Inflammatory macrophage treated with lipopolysaccharide for 1 hour (primary cell): ENCODE measurements around the gene SH3PXD2B.
"Not testable (repeated sequence)": the region's sequence is repeated elsewhere in the genome, so short reads cannot be mapped to it uniquely, and the experiment has no call there.

ENCODE experiments used
- DNase-seq, 2 donors: peaks; one replicate each; pipeline ENCODE4 v3.0.0-alpha.2; 2020 to 2022

Gene SH3PXD2B

GRCh38 chr5:172396220-172396619, 58.1 kb downstream of the SH3PXD2B start:
- no peak for DNase-seq

GRCh38 chr5:172395483-172395882, 58.8 kb downstream of the SH3PXD2B start:
- DNase-seq, result no peak

DNA sequence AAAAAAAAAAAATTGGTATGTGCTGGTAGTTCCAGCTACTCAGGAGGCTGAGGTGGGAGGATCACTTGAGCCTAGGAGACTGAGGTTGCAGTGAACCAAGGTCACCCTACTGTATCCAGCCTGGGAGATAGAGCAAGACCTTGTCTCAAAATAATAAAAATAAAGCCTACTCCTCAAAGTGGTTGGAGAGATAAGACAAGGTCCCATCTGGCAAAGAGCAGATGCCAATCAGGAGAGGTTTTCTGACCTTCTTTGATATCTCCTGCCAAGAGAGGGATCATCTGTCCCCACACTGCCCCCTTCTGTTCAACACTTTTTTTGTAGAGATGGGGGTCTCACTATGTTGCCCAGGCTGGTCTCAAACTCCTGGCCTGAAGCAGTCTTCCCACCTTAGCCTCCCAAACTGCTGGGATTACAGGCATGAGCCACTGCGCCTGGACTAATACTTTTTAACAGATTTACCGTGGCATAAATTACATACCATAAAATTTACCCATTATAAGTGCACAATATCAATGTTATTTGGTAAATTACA, 64.7 kb downstream of the SH3PXD2B start:
- peak in 1 of 2 donors; percentile 26 for DNase-seq

DNA sequence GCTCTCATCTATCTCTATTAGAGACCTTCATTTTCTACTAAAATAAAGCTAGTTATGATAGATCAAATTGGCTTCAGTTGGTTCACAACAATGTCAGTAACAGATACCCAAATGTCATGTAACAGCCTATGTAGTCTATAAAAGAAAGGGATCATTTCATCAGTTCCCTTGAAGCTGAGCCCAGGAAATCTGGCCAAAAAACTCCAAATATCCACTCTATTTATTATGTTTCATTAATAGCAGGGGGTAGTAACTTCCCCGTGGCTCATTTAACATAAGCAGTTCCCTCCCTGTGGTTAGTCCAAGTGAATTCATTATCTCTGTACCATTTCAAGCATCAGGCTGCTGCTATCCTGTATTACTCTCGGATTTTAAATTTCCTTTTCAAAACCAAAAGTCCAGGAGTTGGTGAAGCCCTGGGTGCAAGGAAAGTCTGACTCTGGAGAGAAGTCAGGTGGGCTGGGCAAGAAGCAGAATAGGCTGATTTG, 66.0 kb downstream of the SH3PXD2B start:
- no peak for DNase-seq

DNA sequence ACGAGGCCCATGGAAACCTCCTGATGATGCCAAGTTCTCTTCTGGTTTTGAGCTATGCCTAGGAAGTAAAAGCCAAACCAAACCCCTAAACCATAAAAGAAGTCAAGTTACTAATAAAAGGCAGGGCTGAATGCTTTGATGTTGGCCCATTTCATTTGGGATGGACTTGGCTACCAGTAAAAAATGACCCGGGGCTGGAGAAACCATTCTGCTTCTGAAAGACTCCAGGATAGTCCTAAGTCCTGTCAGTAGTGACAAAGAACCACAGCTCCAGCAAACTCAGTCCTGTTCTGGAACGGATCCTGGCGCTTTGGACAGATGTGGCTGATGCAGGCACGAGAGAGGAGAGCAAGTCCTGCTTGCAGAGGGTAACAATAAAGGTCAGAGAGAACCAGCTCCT, 68.6 kb downstream of the SH3PXD2B start:
- no peak for DNase-seq

DNA sequence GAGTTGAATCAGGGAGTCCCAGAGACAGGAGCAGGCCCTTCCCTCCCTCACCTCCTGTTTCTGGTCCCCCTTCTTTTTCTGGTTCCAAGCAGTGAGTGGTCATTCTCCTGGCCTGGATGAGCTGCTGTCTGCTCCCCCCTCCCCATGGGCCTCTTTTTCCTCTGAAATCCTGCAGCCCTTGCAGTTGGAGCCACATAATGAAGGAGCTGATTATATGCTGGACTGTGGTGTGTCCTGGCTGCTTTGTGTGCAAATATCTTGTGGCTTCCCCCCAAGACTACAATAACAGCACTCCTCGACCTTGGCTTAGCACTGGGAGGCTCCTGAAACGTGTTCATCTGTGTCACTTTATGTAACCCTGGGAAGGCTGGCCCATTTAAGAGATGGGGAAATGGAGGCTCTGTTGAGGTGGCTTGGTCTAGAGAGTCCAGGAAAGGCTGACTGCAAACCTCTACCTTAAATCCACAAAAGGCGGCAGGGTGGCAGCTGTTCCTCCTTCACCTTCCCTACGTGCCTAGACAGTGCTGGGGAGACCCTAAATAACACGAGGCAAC, 69.2 kb downstream of the SH3PXD2B start:
- no peak for DNase-seq

DNA sequence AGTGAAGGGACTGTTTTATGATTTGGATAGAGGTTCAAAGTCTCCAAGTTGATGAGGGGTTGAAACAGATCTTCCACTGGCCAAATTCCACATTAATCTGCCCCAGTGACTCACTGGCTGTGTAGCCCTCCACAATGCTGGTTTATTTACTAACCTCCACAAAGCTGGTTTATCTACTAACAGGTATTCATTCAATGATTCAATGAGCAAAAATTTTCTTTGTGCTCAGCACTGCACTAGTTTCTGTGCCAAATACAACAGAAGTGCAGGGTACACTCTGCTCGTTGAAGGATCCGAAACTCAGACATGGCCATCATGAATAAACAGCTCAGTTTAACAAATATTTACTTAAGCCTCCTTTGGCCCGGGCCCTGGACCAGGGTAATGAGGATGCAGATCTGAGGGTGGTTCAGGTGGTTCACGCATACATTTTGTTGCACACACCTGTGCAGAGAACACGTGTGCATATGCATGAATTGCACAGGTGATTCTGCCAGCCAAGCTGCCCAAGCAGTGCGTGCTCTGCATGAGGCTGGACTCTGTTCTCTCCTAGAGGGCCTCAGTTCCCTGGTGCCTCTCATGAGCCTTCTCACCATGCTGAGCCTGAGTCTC, 71.0 kb downstream of the SH3PXD2B start:
- no peak for DNase-seq

DNA sequence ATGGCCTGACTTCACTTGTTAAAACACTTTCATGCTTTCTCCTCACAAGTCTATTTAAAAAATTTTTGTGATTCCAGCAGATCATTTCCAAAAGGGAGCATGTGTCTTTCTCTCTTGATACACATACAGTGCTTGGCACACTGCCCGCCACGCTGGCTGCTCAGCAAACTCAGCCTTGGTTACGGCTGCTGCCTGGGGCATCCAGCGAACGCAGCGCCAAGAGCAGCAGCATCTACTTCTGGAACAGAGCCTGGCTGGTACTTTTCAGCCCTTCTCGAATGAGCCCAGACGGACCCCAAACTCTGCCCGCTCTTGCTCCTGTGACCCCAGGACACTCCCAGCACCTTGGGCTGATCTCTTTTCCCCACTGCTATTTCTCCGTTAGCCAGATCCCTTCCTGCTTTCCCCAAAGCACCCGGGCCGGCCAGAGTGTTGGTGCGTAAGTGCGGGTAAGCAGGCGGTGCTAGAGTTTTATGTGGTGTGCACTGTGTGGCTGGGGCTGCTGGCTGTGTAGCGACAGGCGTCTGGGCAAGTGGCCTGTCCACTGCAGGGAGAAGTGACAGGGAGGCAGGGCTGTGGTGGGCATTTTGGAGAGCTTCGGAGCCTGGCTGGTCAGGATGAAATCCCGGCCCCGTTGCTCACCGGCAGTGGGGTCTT, 73.2 kb downstream of the SH3PXD2B start:
- DNase-seq, result no peak

GRCh38 chr5:172380301-172380986, 73.9 kb downstream of the SH3PXD2B start:
- DNase-seq, result no peak

GRCh38 chr5:172379481-172379880, 74.8 kb downstream of the SH3PXD2B start:
- DNase-seq, result no peak

- DNase-seq, result peak; percentile 59 to 70
These were observed 76.5 kb downstream of the SH3PXD2B start for GRCh38 chr5:172377856-172378255.

- no peak for DNase-seq
These were observed 76.9 kb downstream of the SH3PXD2B start for GRCh38 chr5:172377438-172377837.

- DNase-seq, result no peak
These were observed 79.5 kb downstream of the SH3PXD2B start for GRCh38 chr5:172374783-172375182.

DNA sequence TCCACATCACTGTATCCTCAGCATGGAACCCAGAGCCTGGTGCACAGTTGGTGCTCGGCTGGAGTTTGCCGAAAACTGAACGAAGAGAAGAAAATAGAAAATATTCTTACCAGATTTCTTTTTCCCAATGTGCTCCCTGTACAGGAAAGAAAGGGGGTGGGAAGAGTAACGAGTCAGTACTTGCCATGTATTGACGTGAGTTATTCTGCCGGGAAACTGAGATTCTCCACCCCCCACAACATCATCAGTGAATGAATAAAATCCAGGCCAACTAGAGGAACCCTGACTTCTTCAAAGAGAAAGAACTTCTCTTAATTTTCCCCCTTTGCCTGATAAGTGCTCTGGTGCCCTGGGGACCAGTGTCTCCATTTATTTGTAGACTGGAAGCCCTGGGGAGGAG, 80.6 kb downstream of the SH3PXD2B start:
- DNase-seq, result no peak

GRCh38 chr5:172371684-172372083, 82.6 kb downstream of the SH3PXD2B start:
- DNase-seq, result no peak

DNA sequence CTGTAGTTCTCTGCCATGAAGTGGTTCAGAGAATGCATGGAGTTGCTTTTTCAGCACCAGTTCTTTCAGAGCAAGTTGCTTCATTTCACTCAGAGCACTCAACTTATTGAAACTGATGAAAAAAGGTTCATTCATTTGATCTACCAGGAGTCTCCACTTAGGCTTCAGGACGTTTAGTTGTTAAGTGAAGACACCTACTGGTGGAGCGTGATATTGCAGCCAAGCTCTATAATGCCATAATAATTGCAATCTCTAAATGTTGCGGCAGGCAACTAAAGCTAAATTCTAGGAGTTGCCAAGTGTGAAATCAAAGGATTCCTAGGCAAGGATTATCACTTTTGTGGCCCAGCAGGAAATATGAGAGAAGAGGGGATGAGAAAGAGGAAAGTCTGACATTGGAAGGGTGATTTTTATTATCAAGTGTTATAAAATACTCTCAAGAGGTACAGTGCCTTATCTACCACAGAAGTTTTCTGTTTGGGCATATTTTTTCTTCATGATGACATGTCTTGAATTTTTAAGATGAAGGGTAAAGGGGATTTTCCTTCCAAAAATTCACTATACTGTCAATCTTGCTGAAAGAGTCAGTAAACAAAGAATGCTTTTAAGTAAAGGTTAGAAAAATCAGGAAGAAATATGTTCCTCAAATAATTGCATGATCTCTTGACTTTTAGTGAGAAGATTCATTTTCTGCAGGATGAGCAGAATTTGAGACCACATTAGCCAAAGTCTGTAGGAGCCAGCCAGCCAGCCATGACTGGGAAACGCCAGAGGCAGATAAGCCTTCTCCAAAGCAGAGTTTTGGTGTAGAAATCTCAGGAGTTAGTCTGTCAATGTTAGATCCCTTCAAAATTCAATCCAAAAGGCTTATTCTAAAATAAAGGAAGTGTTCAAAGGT, 83.4 kb downstream of the SH3PXD2B start:
- peak; percentile 61 to 95 for DNase-seq

DNA sequence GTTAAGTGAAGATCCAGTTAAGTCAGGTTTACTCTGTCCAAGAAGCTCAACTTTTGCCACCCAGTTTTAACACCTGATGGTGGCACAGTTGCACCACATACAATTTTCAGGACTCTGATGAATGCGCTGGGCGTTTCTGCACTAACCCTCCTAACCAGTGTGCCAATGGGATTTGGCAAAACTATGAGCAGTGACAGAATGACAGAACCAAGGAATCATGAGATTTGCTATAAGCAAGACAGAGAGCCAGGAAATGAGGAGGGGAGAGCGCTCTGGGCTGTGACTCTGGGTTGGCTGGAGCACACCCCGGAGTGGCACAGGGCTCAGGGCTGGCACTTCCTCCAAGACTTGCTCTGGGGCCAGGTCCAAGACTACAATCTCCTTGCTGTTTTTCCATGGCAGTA, 84.1 kb downstream of the SH3PXD2B start:
- no peak for DNase-seq

- DNase-seq, result not testable (repeated sequence)
These were observed 85.6 kb downstream of the SH3PXD2B start for GRCh38 chr5:172368699-172369098.

GRCh38 chr5:172365948-172366608, 88.2 kb downstream of the SH3PXD2B start:
- no peak for DNase-seq

DNA sequence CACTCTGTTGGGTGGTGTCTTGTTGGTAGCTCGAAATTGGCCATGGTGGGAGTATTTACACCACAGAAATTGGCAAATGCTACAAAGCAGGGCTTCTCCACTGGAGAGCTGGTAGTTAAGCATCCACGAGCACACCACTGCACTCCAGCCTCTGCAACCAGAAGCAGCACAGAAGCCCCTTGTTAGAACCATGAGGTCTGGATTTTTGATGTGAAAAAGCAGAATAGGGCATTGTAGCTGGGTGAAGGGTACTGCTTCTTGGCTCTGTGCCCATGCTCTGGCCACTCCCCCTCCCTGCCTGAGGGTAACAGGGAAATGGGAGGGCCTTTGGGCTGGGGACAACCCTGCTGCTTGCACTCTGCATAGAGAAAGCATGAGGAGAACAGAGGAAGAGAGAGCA, 89.6 kb downstream of the SH3PXD2B start:
- peak in 1 of 2 donors; percentile 43 for DNase-seq

DNA sequence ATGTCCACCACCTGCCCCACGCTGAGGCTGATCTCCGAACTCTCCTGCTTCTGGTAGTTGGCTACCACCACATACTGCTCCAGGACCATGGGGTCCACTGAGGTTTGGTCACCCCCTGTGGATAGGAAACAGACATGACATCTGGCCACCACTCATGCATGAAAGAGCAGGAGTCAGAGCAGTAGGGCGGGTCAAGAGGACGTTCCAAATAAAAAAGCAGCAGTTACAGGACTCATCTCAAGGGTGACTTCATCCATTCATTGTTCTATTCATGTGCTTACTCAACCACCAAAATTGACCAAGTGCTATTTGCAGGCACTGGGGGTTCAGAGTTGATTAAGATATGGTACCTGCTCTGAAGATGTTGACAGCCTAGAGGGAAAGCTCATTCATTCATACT, 91.6 kb downstream of the SH3PXD2B start:
- peak; percentile 22 to 29 for DNase-seq
